GM19351 (cell line): ENCODE results near the gene SRMS.
"Not testable (repeated sequence)": the region's sequence is repeated elsewhere in the genome, so short reads cannot be mapped to it uniquely, and the experiment has no call there.

Experiments
- ATAC-seq: cut with Tn5 transposase; IDR thresholded peaks from one replicate; pipeline ENCODE4 v1.9.1; 2021; ENCODE audit warnings: mild to moderate bottlenecking, moderate library complexity; ENCODE audit not compliant: unreplicated experiment

Gene SRMS

GRCh38 chr20:63566395-63567135, 19.0 kb upstream of the SRMS start:
- no peak for ATAC-seq

GRCh38 chr20:63565699-63566335, 18.3 kb upstream of the SRMS start:
- ATAC-seq = no peak

GRCh38 chr20:63565021-63565698, 17.6 kb upstream of the SRMS start:
- no peak for ATAC-seq

- ATAC-seq = no peak
These were observed 16.7 kb upstream of the SRMS start for GRCh38 chr20:63564036-63564810.

GRCh38 chr20:63563225-63563935, 15.8 kb upstream of the SRMS start:
- no peak for ATAC-seq

- ATAC-seq = no peak
These were observed 15.1 kb upstream of the SRMS start for GRCh38 chr20:63562461-63563224.

GRCh38 chr20:63561624-63562396, 14.3 kb upstream of the SRMS start:
- ATAC-seq = no peak

- ATAC-seq = no peak
These were observed 13.5 kb upstream of the SRMS start for GRCh38 chr20:63560856-63561609.

- ATAC-seq = no peak
These were observed 12.8 kb upstream of the SRMS start for GRCh38 chr20:63560333-63560805.

GRCh38 chr20:63559485-63560332, 12.2 kb upstream of the SRMS start:
- not testable (repeated sequence) for ATAC-seq

- ATAC-seq = no peak
These were observed 11.4 kb upstream of the SRMS start for GRCh38 chr20:63558804-63559484.

GRCh38 chr20:63557481-63557891, 9.9 kb upstream of the SRMS start:
- no peak for ATAC-seq

- no peak for ATAC-seq
These were observed 9.4 kb upstream of the SRMS start for GRCh38 chr20:63556873-63557478.

- ATAC-seq = no peak
These were observed 8.3 kb upstream of the SRMS start for GRCh38 chr20:63555661-63556381.

GRCh38 chr20:63554361-63555278, 7.1 kb upstream of the SRMS start:
- ATAC-seq = no peak
